Astrocyte (in vitro differentiated cells and primary cell): ENCODE data around the gene CIZ1.

Experiments
- CTCF ChIP-seq: IDR thresholded peaks from 2 replicates; pipeline ENCODE4 v1.5.1; 2011; ENCODE audit warnings: low read depth, mild to moderate bottlenecking, inconsistent platforms, low read length, moderate library complexity; ENCODE audit not compliant: insufficient read depth
- EZH2 ChIP-seq: IDR thresholded peaks from 2 replicates; pipeline ENCODE4 v1.6.1; 2012; ENCODE audit warnings: mild to moderate bottlenecking, low read length, inconsistent platforms; ENCODE audit not compliant: insufficient read depth

GRCh38 chr9:128175102-128175563, 16.2 kb downstream of the CIZ1 start:
- TF ChIP-seq CTCF (no peak), EZH2 (no peak)
